H1 (cell line): ENCODE data around the gene MAGEB6. TPM values are rescaled to one million over a fixed set of nuclear protein-coding genes. Genes with fewer than 3 reads are reported as not detected.

Experiments used
- CTCF ChIA-PET: fragments of 300-600 bp; sonication (Branson Sonifier 250); formaldehyde crosslinking; loops from one replicate; lab custom pipeline; 2021; ENCODE audit not compliant: partially characterized antibody; lab: Charles Lee
- POLR2A ChIA-PET: fragments of 300-600 bp; sonication (Branson Sonifier 250); formaldehyde crosslinking; loops from one replicate; lab custom pipeline; 2021; ENCODE audit warnings: inconsistent platforms; ENCODE audit not compliant: partially characterized antibody; lab: Charles Lee
- DNase-seq, 2 experiments: peaks; one replicate each; pipeline versions ENCODE4 v3.0.0 to v3.0.0-alpha.2; 2010 to 2022; ENCODE audit warnings: low spot score in 2 of 2, low read depth in 1 of 2, mixed read lengths in 1 of 2
- FAIRE-seq: peaks from 2 replicates; lab custom pipeline; 2011; peaks lifted over from hg19 to GRCh38; lab: Jason Lieb, UNC
- H2AFZ ChIP-seq: 2 replicates; pipeline ENCODE4 v1.8.1; 2012; ENCODE audit warnings: low read length, inconsistent platforms
- H2AK5ac ChIP-seq: 2 replicates; pipeline ENCODE4 v1.6.1; 2013; ENCODE audit warnings: low read depth, low read length
- H2BK120ac ChIP-seq: replicated peaks from 2 replicates; pipeline ENCODE3; 2013; ENCODE audit warnings: low read depth, low read length, inconsistent platforms
- H2BK12ac ChIP-seq: 2 replicates; pipeline ENCODE4 v1.6.1; 2013; ENCODE audit warnings: low read depth, low read length
- H2BK15ac ChIP-seq: 2 replicates; pipeline ENCODE4 v1.6.1; 2013; ENCODE audit warnings: low read length
- H2BK20ac ChIP-seq: 2 replicates; pipeline ENCODE4 v1.6.1; 2013; ENCODE audit warnings: low read length
- H2BK5ac ChIP-seq: 2 replicates; pipeline ENCODE4 v1.6.1; 2013; ENCODE audit warnings: low read depth, low read length
- H3K14ac ChIP-seq: 2 replicates; pipeline ENCODE4 v1.6.1; 2013; ENCODE audit warnings: inconsistent platforms; ENCODE audit not compliant: insufficient read length
- H3K18ac ChIP-seq: 2 replicates; pipeline ENCODE4 v1.6.1; 2013; ENCODE audit warnings: low read length; ENCODE audit errors: extremely low read depth
- H3K23ac ChIP-seq: 2 replicates; pipeline ENCODE4 v1.6.1; 2013; ENCODE audit warnings: inconsistent platforms; ENCODE audit not compliant: insufficient read length
- H3K23me2 ChIP-seq: 2 replicates; pipeline ENCODE4 v1.6.1; 2013; ENCODE audit warnings: low read depth, low read length
- H3K27ac ChIP-seq: 2 replicates; pipeline ENCODE4 v1.6.1; 2011; ENCODE audit warnings: low read depth, low read length, inconsistent platforms
- H3K27me3 ChIP-seq, 4 experiments: replicated peaks in 1 of 4; 1 replicate in 1 of 4; 2 replicates in 3 of 4; pipeline versions ENCODE4 v1.6.1 to v1.8.1; 2011 to 2013; ENCODE audit warnings: low read length in 3 of 4, mild to moderate bottlenecking in 3 of 4, inconsistent platforms in 2 of 4, mixed read lengths in 2 of 4, moderate library complexity in 1 of 4; ENCODE audit not compliant: control insufficient read depth in 3 of 4, insufficient read depth in 3 of 4; ENCODE audit errors: extremely low read depth in 1 of 4
- H3K36me3 ChIP-seq, 4 experiments: 2 replicates each; pipeline versions ENCODE4 v1.6.1 to v1.8.1; 2011 to 2013; ENCODE audit warnings: mild to moderate bottlenecking in 4 of 4, low read length in 3 of 4, moderate library complexity in 2 of 4, control low read depth in 1 of 4, inconsistent platforms in 1 of 4; ENCODE audit not compliant: insufficient read depth in 4 of 4, control insufficient read depth in 2 of 4
- H3K4ac ChIP-seq: replicated peaks from 2 replicates; pipeline ENCODE3; 2013; ENCODE audit warnings: low read length, low read depth, mixed read lengths, inconsistent platforms; ENCODE audit not compliant: insufficient read length
- H3K4me1 ChIP-seq, 4 experiments: replicated peaks in 1 of 4; 1 replicate in 1 of 4; 2 replicates in 3 of 4; pipeline versions ENCODE4 v1.6.1 to v1.8.1; 2011 to 2013; ENCODE audit warnings: low read length in 3 of 4, inconsistent platforms in 2 of 4, mixed read lengths in 1 of 4; ENCODE audit not compliant: insufficient read depth in 4 of 4, control insufficient read depth in 3 of 4
- H3K4me2 ChIP-seq, 2 experiments: 2 replicates each; pipeline versions ENCODE4 v1.6.1 to v1.8.1; 2011 to 2013; ENCODE audit warnings: low read depth in 2 of 2, low read length in 2 of 2, control low read depth in 1 of 2, inconsistent platforms in 1 of 2, mild to moderate bottlenecking in 1 of 2; ENCODE audit not compliant: insufficient read depth in 1 of 2
- H3K4me3 ChIP-seq, 4 experiments: fragments of 200-600, 300-600 bp in 1 of 4; sonication (generic), shearing (Covaris generic), sonication (Bioruptor Twin) in 1 of 4; 2 replicates each; pipeline versions ENCODE4 v1.5.1 to v1.8.1; 2011 to 2016; ENCODE audit warnings: low read length in 4 of 4, low read depth in 3 of 4, control low read depth in 2 of 4, inconsistent platforms in 2 of 4, mild to moderate bottlenecking in 2 of 4, mixed read lengths in 1 of 4, moderate library complexity in 1 of 4; ENCODE audit not compliant: insufficient read depth in 2 of 4; ENCODE audit errors: extremely low read depth in 1 of 4
- H3K56ac ChIP-seq: replicated peaks from 2 replicates; pipeline ENCODE3; 2013; ENCODE audit warnings: low read depth, mild to moderate bottlenecking, mixed read lengths, low read length, inconsistent platforms; ENCODE audit not compliant: insufficient read length
- H3K79me1 ChIP-seq: 2 replicates; pipeline ENCODE4 v1.6.1; 2013; ENCODE audit warnings: low read depth, low read length, control low read depth
- H3K79me2 ChIP-seq, 2 experiments: 2 replicates each; pipeline versions ENCODE4 v1.6.1 to v1.8.1; 2012 to 2013; ENCODE audit warnings: low read length in 2 of 2, mild to moderate bottlenecking in 2 of 2, inconsistent platforms in 1 of 2; ENCODE audit not compliant: insufficient read depth in 2 of 2, control insufficient read depth in 1 of 2
- H3K9ac ChIP-seq, 4 experiments: replicated peaks in 1 of 4; 1 replicate in 1 of 4; 2 replicates in 3 of 4; pipeline versions ENCODE4 v1.6.1 to v1.8.1; 2011 to 2013; ENCODE audit warnings: low read depth in 3 of 4, low read length in 3 of 4, control low read depth in 2 of 4, mild to moderate bottlenecking in 2 of 4, moderate library complexity in 2 of 4, inconsistent platforms in 1 of 4; ENCODE audit errors: extremely low read depth in 1 of 4
- H3K9me3 ChIP-seq, 2 experiments: 2 replicates each; pipeline versions ENCODE4 v1.6.1 to v1.8.1; 2012 to 2013; ENCODE audit warnings: mild to moderate bottlenecking in 2 of 2, moderate library complexity in 2 of 2, control low read depth in 1 of 2, inconsistent platforms in 1 of 2, low read depth in 1 of 2, low read length in 1 of 2, mixed read lengths in 1 of 2; ENCODE audit not compliant: insufficient read depth in 2 of 2
- H4K20me1 ChIP-seq, 2 experiments: replicated peaks in 1 of 2; 2 replicates each; pipeline versions ENCODE3 to v1.8.1; 2011 to 2013; ENCODE audit warnings: inconsistent platforms in 2 of 2, low read length in 2 of 2, mild to moderate bottlenecking in 1 of 2; ENCODE audit not compliant: insufficient read depth in 2 of 2, control insufficient read depth in 1 of 2
- H4K5ac ChIP-seq: 2 replicates; pipeline ENCODE4 v1.6.1; 2013; ENCODE audit warnings: low read length, low read depth, mixed read lengths, inconsistent platforms; ENCODE audit not compliant: insufficient read length
- H4K8ac ChIP-seq: 2 replicates; pipeline ENCODE4 v1.8.0; 2013; ENCODE audit warnings: mild to moderate bottlenecking, moderate library complexity, low read length, inconsistent platforms; ENCODE audit not compliant: insufficient read depth; ENCODE audit errors: extremely low read depth
- H4K91ac ChIP-seq: replicated peaks from 2 replicates; pipeline ENCODE3; 2013; ENCODE audit warnings: low read length, mixed read lengths, inconsistent platforms; ENCODE audit not compliant: insufficient read length
- KDM1A ChIP-seq: fragments of 200-600, 300-600 bp; sonication (generic); IDR thresholded peaks from 2 replicates; pipeline ENCODE4 v1.7.1; 2016; ENCODE audit warnings: mild to moderate bottlenecking, low read length, borderline replicate concordance
- SIN3A ChIP-seq, 2 experiments: IDR thresholded peaks in 1 of 2; conservative IDR thresholded peaks in 1 of 2; 2 replicates each; pipeline ENCODE4 v1.6.1; 2011 to 2012; ENCODE audit warnings: low read length in 2 of 2, improper control_type of control experiment in 1 of 2, low read depth in 1 of 2, mild to moderate bottlenecking in 1 of 2
- SIRT6 ChIP-seq: IDR thresholded peaks from one replicate; pipeline ENCODE4 v1.7.1; 2012; ENCODE audit warnings: low read length, inconsistent platforms
- SIX5 ChIP-seq: IDR thresholded peaks from 2 replicates; pipeline ENCODE4 v1.6.1; 2011; ENCODE audit warnings: mild to moderate bottlenecking, low read depth, low read length
- TAF7 ChIP-seq: optimal IDR thresholded peaks from 2 replicates; pipeline ENCODE3; 2011; ENCODE audit warnings: low read depth, mild to moderate bottlenecking, inconsistent platforms, low read length, moderate library complexity, borderline replicate concordance
- WGBS, 2 experiments: shearing (Covaris generic) in 1 of 2; methylation state at CpG; one replicate each; pipeline versions ENCODE4 v1.1.6 to v1.1.7; 2013 to 2015; ENCODE audit warnings: low lambda C conversion rate in 2 of 2, mixed read lengths in 2 of 2, inconsistent platforms in 1 of 2, low coverage in 1 of 2, missing lambda C conversion rate in 1 of 2; ENCODE audit not compliant: insufficient replicate concordance in 2 of 2, insufficient coverage in 1 of 2, insufficient read length in 1 of 2; ENCODE audit errors: extremely low coverage in 1 of 2, missing lambda C conversion rate in 1 of 2; 5-methylcytosine and 5-hydroxymethylcytosine counted together
- polyA plus RNA-seq, 7 experiments: library from polyadenylated mRNA; depleted of rRNA in 3 of 7; stranded (reverse) in 5 of 7; unstranded in 2 of 7; fragments of >200 nt in 5 of 7; fragments of 200-250 nt in 2 of 7; gene quantifications; 1 replicate in 5 of 7; 2 replicates in 1 of 7; 4 replicates in 1 of 7; pipeline versions ENCODE4 v1.2.1 to v1.2.3, GENCODE V29; 2011 to 2013; ENCODE audit warnings: missing spikeins in 2 of 7, mixed read lengths in 2 of 7
- total RNA-seq: library from RNA; stranded (reverse); fragmentation: NEBNext Ultra II Directional; extraction: Animal tissue kit (Norgen Biotek cat#: 25700); gene quantifications from 2 replicates; pipeline ENCODE4 v1.2.1, GENCODE V29; 2021

Gene MAGEB6
- total and polyA plus RNA-seq, 2 of the 8 experiments (the other 6 are each of a cell fraction or from before 2014, with no cell fraction given) = not detected

- POLR2A ChIA-PET = no interaction called here
Measured at GRCh38 chrX:26219351-26219750, 27.1 kb downstream of the MAGEB6 start.

More at GRCh38 chrX:26219351-26219750, 27.1 kb downstream of the MAGEB6 start:
- H2BK20ac ChIP-seq = no peak overlapping the region
- H3K23me2 ChIP-seq = no peaks in the 10 kb centered on the region
- no peak overlapping the region for H2BK12ac ChIP-seq
- no peak overlapping the region for H3K9ac ChIP-seq
- no peaks in the 10 kb centered on the region for H4K20me1 ChIP-seq
- H3K23ac ChIP-seq = no peak overlapping the region
- no peak overlapping the region for H3K4me3 ChIP-seq
- H2BK120ac ChIP-seq = no peak overlapping the region
- H3K27me3 ChIP-seq = no peaks in the 10 kb centered on the region
- no peak overlapping the region for H3K18ac ChIP-seq
- no peaks in the 10 kb centered on the region for H3K36me3 ChIP-seq
- no peaks in the 10 kb centered on the region for H3K4me1 ChIP-seq
- H3K14ac ChIP-seq = no peak overlapping the region
- H3K27ac ChIP-seq = no peak overlapping the region
- no peak overlapping the region for H4K8ac ChIP-seq
- no peaks in the 10 kb centered on the region for H3K79me1 ChIP-seq
- H2BK15ac ChIP-seq = no peak overlapping the region
- H3K56ac ChIP-seq = no peak overlapping the region
- H3K79me2 ChIP-seq = no peaks in the 10 kb centered on the region
- no peak overlapping the region for H2AFZ ChIP-seq
- CTCF ChIA-PET = no interaction called here
- H4K91ac ChIP-seq = no peak overlapping the region
- TF ChIP-seq TAF7 (no peak), SIX5 (no peak), KDM1A (no peak), SIRT6 (no peak), SIN3A (conservative IDR thresholded peaks at IDR 0.05 in 1 of 2, IDR thresholded peaks at IDR 0.05 in 1 of 2; ENCODE audit: low read depth in 1 of 2, low read length in 2 of 2) (no peak)
- DNase-seq = no peak
- H4K5ac ChIP-seq = no peak overlapping the region
- H3K9me3 ChIP-seq = no peaks in the 10 kb centered on the region
- no peak overlapping the region for H2AK5ac ChIP-seq
- no peak overlapping the region for H3K4me2 ChIP-seq
- no peak overlapping the region for H2BK5ac ChIP-seq
- no peak overlapping the region for H3K4ac ChIP-seq
- 88% methylated on average over 7 of the region's 7 CpGs; no CpG with 5 or more reads in 1 of the 2 experiments for WGBS, 2 experiments
- FAIRE-seq = no peak
